Cardiac septum (tissue), 1 donor: ENCODE measurements around the gene MBOAT7. TPM values are rescaled to one million over a fixed set of nuclear protein-coding genes. Genes with fewer than 3 reads are reported as not detected.
A peak's percentile ranks its signal among the peaks of the same experiment; 100 is the strongest.
"Not testable (repeated sequence)": the region's sequence is repeated elsewhere in the genome, so short reads cannot be mapped to it uniquely, and the experiment has no call there.

ENCODE experiments used
- DNase-seq: peaks from one replicate; pipeline ENCODE4 v3.0.0-alpha.2; 2020; ENCODE audit warnings: low spot score
- intact Hi-C: fragments of 100-400 bp; cut with DNase I; formaldehyde crosslinking; loops from one replicate; pipeline ENCODE4 v1.14.0; 2022
- total RNA-seq: library from RNA; stranded (reverse); fragmentation: NEBNext Ultra II Directional; extraction: Animal tissue kit (Norgen Biotek cat#: 25700); gene quantifications from one replicate; pipeline ENCODE4 v1.2.1, GENCODE V29; 2021
- donor health status: DM: no; HTN: no; CAD: no.

MBOAT7 gene
- total RNA-seq, 1 donor from 2014 or later = 24.3 TPM

GRCh38 chr19:54191011-54191810 lies 1.8 kb upstream of the MBOAT7 start, which contains the start of gene TSEN34:
TSEN34 (plus strand) TSS chr19:54191308; CDS start chr19:54191365, 57 bp downstream.
- intact Hi-C loops = loop anchor here (1.0 to 2.0 kb wide), 2 partner anchors 9 to 14 kb away; partner anchors contain the start of gene RPS9
- peak; percentile 96 for DNase-seq

- peak; percentile 100 for DNase-seq
- intact Hi-C loops = loop anchor here (1.0 to 2.0 kb wide), 2 partner anchors 10 to 14 kb away; partner anchors contain the start of gene RPS9
Observed at GRCh38 chr19:54190503-54191010, 1.2 kb upstream of the MBOAT7 start.

GRCh38 chr19:54189735-54190502 lies 539 bp upstream of the MBOAT7 start:
- intact Hi-C loops = loop anchor here (2.0 kb wide), 1 partner anchor 15 kb away; no protein-coding TSS in a partner anchor

GRCh38 chr19:54188215-54188871 lies 1.0 kb downstream of the MBOAT7 start:
- intact Hi-C loops = no loop called here
- DNase-seq = peak; percentile 85

More at GRCh38 chr19:54189735-54190502, 539 bp upstream of the MBOAT7 start:
- peak; percentile 100 for DNase-seq

- no peak for DNase-seq
- intact Hi-C loops = no loop called here
Observed at GRCh38 chr19:54186934-54187381, 2.4 kb downstream of the MBOAT7 start.

GRCh38 chr19:54186351-54186750 lies 3.0 kb downstream of the MBOAT7 start:
- DNase-seq = no peak
- intact Hi-C loops = no loop called here

GRCh38 chr19:54183431-54183830 lies 5.9 kb downstream of the MBOAT7 start:
- DNase-seq = no peak
- intact Hi-C loops = no loop called here

GRCh38 chr19:54181894-54182293 lies 7.5 kb downstream of the MBOAT7 start:
- intact Hi-C loops, DNase-seq: not testable (repeated sequence)

GRCh38 chr19:54180691-54181091 lies 8.7 kb downstream of the MBOAT7 start:
- intact Hi-C loops = no loop called here
- DNase-seq = no peak

GRCh38 chr19:54179921-54180461 lies 9.4 kb downstream of the MBOAT7 start:
- no peak for DNase-seq
- intact Hi-C loops = no loop called here

- no peak for DNase-seq
- intact Hi-C loops = no loop called here
Observed at GRCh38 chr19:54179262-54179852, 10.0 kb downstream of the MBOAT7 start.

- intact Hi-C loops = no loop called here
- no peak for DNase-seq
Observed at GRCh38 chr19:54178581-54179261, 10.7 kb downstream of the MBOAT7 start.

GRCh38 chr19:54173951-54174834 lies 15.2 kb downstream of the MBOAT7 start:
- DNase-seq = no peak
- intact Hi-C loops = no loop called here

- no peak for DNase-seq
- intact Hi-C loops = no loop called here
Observed at GRCh38 chr19:54173359-54173699, 16.1 kb downstream of the MBOAT7 start.

- no peak for DNase-seq
- intact Hi-C loops = no loop called here
Observed at GRCh38 chr19:54172471-54173358, 16.7 kb downstream of the MBOAT7 start, which contains the start of gene TMC4. TMC4 (minus strand) TSS chr19:54173160; CDS start chr19:54173117, 43 bp downstream.

GRCh38 chr19:54171736-54172431 lies 17.5 kb downstream of the MBOAT7 start:
- intact Hi-C loops, DNase-seq: not testable (repeated sequence)
